ENCODE results near the gene ZNF652. TPM values are rescaled to one million over a fixed set of nuclear protein-coding genes. Genes with fewer than 3 reads are reported as not detected.
"Not testable (repeated sequence)": the region's sequence is repeated elsewhere in the genome, so short reads cannot be mapped to it uniquely, and the experiment has no call there.

Gene ZNF652
- total RNA-seq, 1 donor from 2014 or later: 26.6 TPM

- Histone ChIP-seq H3K27me3 (ENCODE audit: control insufficient read depth in 3 of 3, insufficient read depth in 3 of 3, low read length in 3 of 3) (no peaks in the 10 kb centered on the region), H3K27ac (ENCODE audit: low read depth, low read length) (no peak overlapping the region), H3K4me3 (ENCODE audit: low read length in 3 of 3) (no peak overlapping the region), H3K9me3 (ENCODE audit: control insufficient read depth in 3 of 3, low read length in 3 of 3) (no peaks in the 10 kb centered on the region), H3K4me1 (ENCODE audit: control insufficient read depth in 3 of 3, insufficient read depth in 3 of 3, low read length in 3 of 3) (no peaks in the 10 kb centered on the region), H3K36me3 (ENCODE audit: control insufficient read depth in 3 of 3, insufficient read depth in 3 of 3, low read length in 3 of 3) (peaks cover 0 to 20% (median 7%) of the 10 kb centered on the region in 3 donors), H3K9ac (ENCODE audit: low read depth in 1 of 3, low read length in 3 of 3) (no peak overlapping the region)
Measured at GRCh38 chr17:49297141-49297540, 64.9 kb downstream of the ZNF652 start.

GRCh38 chr17:49294122-49294521 is 67.9 kb downstream of the ZNF652 start:
- H3K27me3 ChIP-seq (ENCODE audit: control insufficient read depth in 3 of 3, insufficient read depth in 3 of 3, low read length in 3 of 3): no peaks in the 10 kb centered on the region
- H3K9me3 ChIP-seq (ENCODE audit: control insufficient read depth in 3 of 3, low read length in 3 of 3): no peaks in the 10 kb centered on the region
- H3K27ac ChIP-seq (ENCODE audit: low read depth, low read length): no peak overlapping the region
- peaks cover 0 to 15% (median 7%) of the 10 kb centered on the region in 3 donors for H3K36me3 ChIP-seq (ENCODE audit: control insufficient read depth in 3 of 3, insufficient read depth in 3 of 3, low read length in 3 of 3)
- H3K4me3 ChIP-seq (ENCODE audit: low read length in 3 of 3): no peak overlapping the region
- H3K9ac ChIP-seq (ENCODE audit: low read depth in 1 of 3, low read length in 3 of 3): no peak overlapping the region
- H3K4me1 ChIP-seq (ENCODE audit: control insufficient read depth in 3 of 3, insufficient read depth in 3 of 3, low read length in 3 of 3): no peaks in the 10 kb centered on the region

DNA sequence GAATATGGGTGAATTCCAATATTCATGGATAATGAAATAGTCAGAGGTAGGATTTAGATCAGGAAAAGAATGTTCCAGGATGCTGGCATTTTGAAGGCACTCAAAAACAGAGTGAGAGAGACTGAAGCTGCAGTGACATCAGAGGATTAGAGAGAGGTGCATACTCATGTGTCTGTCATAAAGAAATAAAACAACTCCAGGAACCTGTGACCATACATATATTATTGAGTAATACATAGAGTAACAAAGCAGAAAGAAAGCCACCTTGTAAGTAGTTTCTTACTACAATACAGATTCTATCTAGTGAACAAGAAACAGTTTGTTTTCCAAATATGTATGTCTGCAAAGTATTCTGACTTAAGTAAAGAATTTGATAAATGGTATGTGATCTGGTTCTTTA is 69.1 kb downstream of the ZNF652 start:
- Histone ChIP-seq H3K27me3 (ENCODE audit: control insufficient read depth in 3 of 3, insufficient read depth in 3 of 3, low read length in 3 of 3) (no peaks in the 10 kb centered on the region), H3K9me3 (ENCODE audit: control insufficient read depth in 3 of 3, low read length in 3 of 3) (no peaks in the 10 kb centered on the region), H3K9ac (ENCODE audit: low read depth in 1 of 3, low read length in 3 of 3) (no peak overlapping the region), H3K36me3 (ENCODE audit: control insufficient read depth in 3 of 3, insufficient read depth in 3 of 3, low read length in 3 of 3) (peaks cover 0 to 7% (median 0%) of the 10 kb centered on the region in 3 donors), H3K4me1 (ENCODE audit: control insufficient read depth in 3 of 3, insufficient read depth in 3 of 3, low read length in 3 of 3) (no peaks in the 10 kb centered on the region), H3K4me3 (ENCODE audit: low read length in 3 of 3) (no peak overlapping the region), H3K27ac (ENCODE audit: low read depth, low read length) (no peak overlapping the region)

DNA sequence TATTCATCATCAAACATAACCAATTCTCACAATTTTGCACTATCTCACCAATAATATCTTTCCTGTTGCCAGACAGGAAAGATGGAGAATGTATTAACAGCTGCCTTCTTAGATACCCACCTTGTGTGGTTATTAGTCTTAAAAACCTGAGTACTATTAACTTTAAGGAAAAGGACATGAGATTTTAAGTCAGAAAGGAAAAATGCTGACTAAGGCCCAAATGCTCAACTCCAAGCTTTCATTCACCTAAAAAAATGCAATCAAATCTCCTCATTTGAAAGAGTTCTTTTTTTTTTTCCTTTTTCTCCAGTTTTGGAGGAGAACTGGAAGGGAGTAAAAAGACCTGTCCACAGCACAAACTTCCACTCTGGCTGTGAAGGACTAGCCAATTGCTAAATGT is 70.1 kb downstream of the ZNF652 start:
- Histone ChIP-seq H3K27ac (ENCODE audit: low read depth, low read length) (no peak overlapping the region), H3K36me3 (ENCODE audit: control insufficient read depth in 3 of 3, insufficient read depth in 3 of 3, low read length in 3 of 3) (peaks cover 0 to 2% (median 0%) of the 10 kb centered on the region in 3 donors)

DNA sequence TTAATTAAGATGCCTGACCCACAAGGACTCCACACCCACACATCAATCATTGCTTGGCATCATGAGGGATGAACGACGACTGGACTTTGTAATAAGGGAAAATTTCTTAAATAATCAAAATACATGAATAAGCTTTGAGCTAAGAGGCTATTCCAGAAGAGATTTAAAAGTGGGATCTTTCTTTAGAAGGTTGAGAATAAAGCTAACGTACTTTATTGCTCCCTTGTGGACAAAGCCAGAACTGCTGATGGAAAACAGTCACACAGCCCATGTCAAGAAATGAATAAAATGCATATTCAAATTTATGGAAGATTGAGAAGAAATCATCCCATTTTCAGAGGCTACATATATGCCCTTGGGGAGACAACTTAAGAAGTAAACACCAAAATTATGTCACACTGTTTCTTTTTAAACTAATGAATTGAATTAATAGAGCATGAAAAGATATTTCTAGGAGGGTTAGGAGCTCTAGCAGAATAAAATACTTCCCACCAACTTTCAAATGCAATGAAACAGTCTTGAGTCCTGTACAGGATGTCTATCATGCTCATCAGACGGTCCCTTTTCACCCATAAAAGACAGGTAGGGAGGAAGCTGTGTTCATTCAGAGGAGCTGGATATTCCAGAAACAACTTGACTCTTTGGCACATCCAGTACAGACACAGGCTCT is 71.2 kb downstream of the ZNF652 start:
- Histone ChIP-seq H3K27me3 (ENCODE audit: control insufficient read depth in 3 of 3, insufficient read depth in 3 of 3, low read length in 3 of 3) (no peaks in the 10 kb centered on the region), H3K27ac (ENCODE audit: low read depth, low read length) (no peak overlapping the region), H3K36me3 (ENCODE audit: control insufficient read depth in 3 of 3, insufficient read depth in 3 of 3, low read length in 3 of 3) (peaks cover 0 to 2% (median 0%) of the 10 kb centered on the region in 3 donors), H3K9ac (ENCODE audit: low read depth in 1 of 3, low read length in 3 of 3) (no peak overlapping the region), H3K9me3 (ENCODE audit: control insufficient read depth in 3 of 3, low read length in 3 of 3) (no peaks in the 10 kb centered on the region), H3K4me1 (ENCODE audit: control insufficient read depth in 3 of 3, insufficient read depth in 3 of 3, low read length in 3 of 3) (no peaks in the 10 kb centered on the region), H3K4me3 (ENCODE audit: low read length in 3 of 3) (no peak overlapping the region)

More for the DNA sequence above, 70.1 kb downstream of the ZNF652 start:
- Histone ChIP-seq H3K27me3 (ENCODE audit: control insufficient read depth in 3 of 3, insufficient read depth in 3 of 3, low read length in 3 of 3) (no peaks in the 10 kb centered on the region), H3K9ac (ENCODE audit: low read depth in 1 of 3, low read length in 3 of 3) (no peak overlapping the region), H3K9me3 (ENCODE audit: control insufficient read depth in 3 of 3, low read length in 3 of 3) (no peaks in the 10 kb centered on the region), H3K4me3 (ENCODE audit: low read length in 3 of 3) (no peak overlapping the region), H3K4me1 (ENCODE audit: control insufficient read depth in 3 of 3, insufficient read depth in 3 of 3, low read length in 3 of 3) (no peaks in the 10 kb centered on the region)

DNA sequence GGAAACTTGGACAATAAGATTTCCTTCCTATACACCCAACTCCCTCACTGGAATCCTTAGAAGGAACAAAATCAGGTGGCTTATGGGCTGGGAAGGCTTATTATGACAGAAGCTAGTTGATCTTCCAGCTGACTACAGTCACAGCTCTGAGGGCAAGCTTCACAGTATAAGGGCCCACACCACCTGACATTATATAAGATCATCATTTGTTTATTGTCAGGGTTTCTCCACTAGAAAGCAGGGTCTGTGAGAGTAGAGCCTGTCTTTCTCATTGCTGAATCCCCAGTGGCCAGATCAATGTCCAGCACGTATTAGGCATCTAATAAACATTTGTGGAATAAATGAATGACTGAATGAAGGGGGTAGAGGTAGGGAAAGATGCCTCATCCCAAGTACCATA is 73.7 kb downstream of the ZNF652 start:
- Histone ChIP-seq H3K9ac (ENCODE audit: low read depth in 1 of 3, low read length in 3 of 3) (no peak overlapping the region), H3K4me1 (ENCODE audit: control insufficient read depth in 3 of 3, insufficient read depth in 3 of 3, low read length in 3 of 3) (no peaks in the 10 kb centered on the region), H3K4me3 (ENCODE audit: low read length in 3 of 3) (no peak overlapping the region), H3K9me3 (ENCODE audit: control insufficient read depth in 3 of 3, low read length in 3 of 3) (no peaks in the 10 kb centered on the region), H3K36me3 (ENCODE audit: control insufficient read depth in 3 of 3, insufficient read depth in 3 of 3, low read length in 3 of 3) (peaks cover 0 to 2% (median 0%) of the 10 kb centered on the region in 3 donors), H3K27ac (ENCODE audit: low read depth, low read length) (no peak overlapping the region), H3K27me3 (ENCODE audit: control insufficient read depth in 3 of 3, insufficient read depth in 3 of 3, low read length in 3 of 3) (no peaks in the 10 kb centered on the region)

- H3K9ac ChIP-seq (ENCODE audit: low read depth in 1 of 3, low read length in 3 of 3): no peak overlapping the region
- H3K4me3 ChIP-seq (ENCODE audit: low read length in 3 of 3): no peak overlapping the region
- no peaks in the 10 kb centered on the region for H3K4me1 ChIP-seq (ENCODE audit: control insufficient read depth in 3 of 3, insufficient read depth in 3 of 3, low read length in 3 of 3)
- no peaks in the 10 kb centered on the region for H3K36me3 ChIP-seq (ENCODE audit: control insufficient read depth in 3 of 3, insufficient read depth in 3 of 3, low read length in 3 of 3)
- no peak overlapping the region for H3K27ac ChIP-seq (ENCODE audit: low read depth, low read length)
- H3K27me3 ChIP-seq (ENCODE audit: control insufficient read depth in 3 of 3, insufficient read depth in 3 of 3, low read length in 3 of 3): no peaks in the 10 kb centered on the region
- no peaks in the 10 kb centered on the region for H3K9me3 ChIP-seq (ENCODE audit: control insufficient read depth in 3 of 3, low read length in 3 of 3)
Measured at GRCh38 chr17:49287481-49287880, 74.6 kb downstream of the ZNF652 start.

- H3K27ac ChIP-seq (ENCODE audit: low read depth, low read length); H3K27me3 ChIP-seq (ENCODE audit: control insufficient read depth in 3 of 3, insufficient read depth in 3 of 3, low read length in 3 of 3); H3K36me3 ChIP-seq (ENCODE audit: control insufficient read depth in 3 of 3, insufficient read depth in 3 of 3, low read length in 3 of 3); H3K4me1 ChIP-seq (ENCODE audit: control insufficient read depth in 3 of 3, insufficient read depth in 3 of 3, low read length in 3 of 3); H3K9ac ChIP-seq (ENCODE audit: low read depth in 1 of 3, low read length in 3 of 3); H3K9me3 ChIP-seq (ENCODE audit: control insufficient read depth in 3 of 3, low read length in 3 of 3); H3K4me3 ChIP-seq (ENCODE audit: low read length in 3 of 3): not testable (repeated sequence)
Measured at GRCh38 chr17:49286261-49286973, 75.6 kb downstream of the ZNF652 start.

DNA sequence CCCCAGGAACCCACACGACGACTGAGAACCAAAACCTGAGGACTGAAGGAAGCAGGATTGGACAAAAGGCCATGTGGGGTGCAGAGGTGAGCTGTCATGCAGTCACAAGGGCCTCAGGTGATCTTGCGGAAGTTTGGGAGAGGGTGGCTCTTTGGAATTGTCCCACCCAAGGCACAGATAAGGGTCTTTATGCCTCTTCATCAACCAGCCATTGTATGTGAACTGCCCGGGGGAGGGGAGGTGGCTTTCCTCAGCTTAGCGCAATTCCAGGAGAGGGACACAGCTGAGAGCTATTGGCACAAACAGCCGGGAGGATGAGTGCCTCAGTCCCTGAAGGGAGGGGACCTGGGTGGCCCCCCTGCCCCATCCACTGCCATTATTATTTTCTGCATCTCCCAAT is 76.3 kb downstream of the ZNF652 start:
- Histone ChIP-seq H3K9ac (ENCODE audit: low read depth in 1 of 3, low read length in 3 of 3) (no peak overlapping the region), H3K9me3 (ENCODE audit: control insufficient read depth in 3 of 3, low read length in 3 of 3) (no peaks in the 10 kb centered on the region), H3K4me3 (ENCODE audit: low read length in 3 of 3) (no peak overlapping the region), H3K4me1 (ENCODE audit: control insufficient read depth in 3 of 3, insufficient read depth in 3 of 3, low read length in 3 of 3) (no peaks in the 10 kb centered on the region), H3K36me3 (ENCODE audit: control insufficient read depth in 3 of 3, insufficient read depth in 3 of 3, low read length in 3 of 3) (no peaks in the 10 kb centered on the region), H3K27ac (ENCODE audit: low read depth, low read length) (no peak overlapping the region), H3K27me3 (ENCODE audit: control insufficient read depth in 3 of 3, insufficient read depth in 3 of 3, low read length in 3 of 3) (no peaks in the 10 kb centered on the region)

DNA sequence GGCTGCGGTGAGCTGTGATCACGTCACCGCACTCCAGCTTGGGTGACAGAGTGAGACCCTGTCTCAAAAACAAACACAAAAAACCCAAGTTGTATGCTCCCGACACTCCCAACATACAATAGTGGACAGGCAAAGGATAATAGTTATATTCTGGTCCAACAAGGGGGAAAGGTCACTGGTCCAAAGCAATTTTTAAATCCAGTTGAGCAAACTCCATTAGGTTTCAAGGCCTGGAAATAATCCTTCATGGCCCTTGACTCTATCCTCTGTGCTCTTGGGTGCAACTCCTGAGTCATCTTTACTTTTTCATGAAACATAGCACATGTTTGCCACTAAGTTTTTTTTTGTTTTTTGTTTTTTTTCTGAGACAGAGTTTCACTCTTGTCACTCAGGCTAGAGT is 81.1 kb downstream of the ZNF652 start:
- Histone ChIP-seq H3K27me3 (ENCODE audit: control insufficient read depth in 3 of 3, insufficient read depth in 3 of 3, low read length in 3 of 3) (no peaks in the 10 kb centered on the region), H3K9ac (ENCODE audit: low read depth in 1 of 3, low read length in 3 of 3) (no peak overlapping the region), H3K9me3 (ENCODE audit: control insufficient read depth in 3 of 3, low read length in 3 of 3) (no peaks in the 10 kb centered on the region), H3K36me3 (ENCODE audit: control insufficient read depth in 3 of 3, insufficient read depth in 3 of 3, low read length in 3 of 3) (no peaks in the 10 kb centered on the region), H3K27ac (ENCODE audit: low read depth, low read length) (no peak overlapping the region), H3K4me3 (ENCODE audit: low read length in 3 of 3) (no peak overlapping the region), H3K4me1 (ENCODE audit: control insufficient read depth in 3 of 3, insufficient read depth in 3 of 3, low read length in 3 of 3) (no peaks in the 10 kb centered on the region)

All from skeletal muscle tissue (tissue), 4 donors.